HepG2 (cell line): ENCODE measurements around the gene SUCLA2. TPM values are rescaled to one million over a fixed set of nuclear protein-coding genes. Genes with fewer than 3 reads are reported as not detected.

Experiments used
- AFF4 ChIP-seq: sonication (generic); formaldehyde crosslinking; IDR thresholded peaks from 2 replicates; pipeline ENCODE4 v1.4.0; 2020; ENCODE audit warnings: missing genetic modification reagents
- EED ChIP-seq: sonication (generic); formaldehyde crosslinking; IDR thresholded peaks from 2 replicates; pipeline ENCODE4 v1.5.0; 2020; ENCODE audit warnings: mild to moderate bottlenecking, missing genetic modification reagents
- MAFF ChIP-seq: IDR thresholded peaks from 2 replicates; pipeline ENCODE4 v1.6.1; 2011; ENCODE audit warnings: low read depth, low read length, improper control_type of control experiment
- NCOA1 ChIP-seq: sonication (generic); formaldehyde crosslinking; IDR thresholded peaks from 2 replicates; pipeline ENCODE4 v1.9.0; 2021; ENCODE audit warnings: missing genetic modification reagents
- RARG ChIP-seq: sonication (generic); formaldehyde crosslinking; IDR thresholded peaks from 2 replicates; pipeline ENCODE4 v1.4.0; 2020; ENCODE audit warnings: low read depth, mild to moderate bottlenecking, missing genetic modification reagents
- SIN3B ChIP-seq: fragments of 150-350 bp; IDR thresholded peaks from 2 replicates; pipeline ENCODE4 v1.6.1; 2014; ENCODE audit warnings: low read length
- SMARCC2 ChIP-seq: fragments of 450-650 bp; IDR thresholded peaks from 2 replicates; pipeline ENCODE4 v1.6.1; 2017; ENCODE audit warnings: antibody characterized with exemption, mild to moderate bottlenecking
- TBX3 ChIP-seq: fragments of 450-650 bp; IDR thresholded peaks from 2 replicates; pipeline ENCODE4 v1.6.1; 2017; ENCODE audit warnings: antibody characterized with exemption, mild to moderate bottlenecking, inconsistent platforms, borderline replicate concordance
- ZKSCAN1 ChIP-seq: fragments of 150-350 bp; IDR thresholded peaks from 2 replicates; pipeline ENCODE4 v1.6.1; 2014; ENCODE audit warnings: low read length
- ZNF121 ChIP-seq: sonication (generic); formaldehyde crosslinking; IDR thresholded peaks from 2 replicates; pipeline ENCODE4 v1.5.0; 2020; ENCODE audit warnings: mild to moderate bottlenecking, missing genetic modification reagents
- ZNF354B ChIP-seq: sonication (generic); formaldehyde crosslinking; IDR thresholded peaks from 2 replicates; pipeline ENCODE4 v1.8.0; 2022; ENCODE audit warnings: mild to moderate bottlenecking, missing genetic modification reagents
- ZNF557 ChIP-seq: sonication (generic); formaldehyde crosslinking; IDR thresholded peaks from 2 replicates; pipeline ENCODE4 v1.4.0; 2020; ENCODE audit warnings: missing genetic modification reagents
- ZNF720 ChIP-seq: sonication (generic); formaldehyde crosslinking; IDR thresholded peaks from 2 replicates; pipeline ENCODE4 v1.4.0; 2020; ENCODE audit warnings: missing genetic modification reagents
- ZNF792 ChIP-seq: IDR thresholded peaks from 2 replicates; pipeline ENCODE4 v1.6.1; 2016
- polyA plus RNA-seq, 8 experiments: library from polyadenylated mRNA; depleted of rRNA in 3 of 8; stranded (reverse) in 7 of 8; unstranded in 1 of 8; fragments of >200 nt; fragmentation: Illumina TruSeq in 4 of 8; extraction: Trizol in 4 of 8; gene quantifications; 2 replicates each; pipeline versions ENCODE4 v1.2.1 to v1.2.3, GENCODE V29; 2011 to 2016; ENCODE audit warnings: low read depth in 4 of 8, missing spikeins in 1 of 8, mixed read lengths in 1 of 8; ENCODE audit not compliant: insufficient read depth in 1 of 8
- total RNA-seq, 5 experiments: library from RNA; depleted of rRNA; stranded (reverse); fragments of >200 nt; fragmentation: Illumina TruSeq; extraction: Trizol; gene quantifications; 2 replicates each; pipeline ENCODE4 v1.2.3, GENCODE V29; 2016; ENCODE audit warnings: low read depth in 1 of 5
- TF ChIP-seq, protein P1 (sequence below): sonication (generic); formaldehyde crosslinking; IDR thresholded peaks from 2 replicates; pipeline ENCODE4 v1.5.1; 2020; ENCODE audit warnings: mild to moderate bottlenecking, moderate library complexity, missing genetic modification reagents
- TF ChIP-seq, protein P2 (sequence below): sonication (generic); formaldehyde crosslinking; IDR thresholded peaks from 2 replicates; pipeline ENCODE4 v1.8.1; 2023; ENCODE audit warnings: mild to moderate bottlenecking, missing genetic modification reagents
- TF ChIP-seq, protein P3 (sequence below): IDR thresholded peaks from 2 replicates; pipeline ENCODE4 v1.6.1; 2016; ENCODE audit warnings: low read depth, borderline replicate concordance
- TF ChIP-seq, protein P4 (sequence below): sonication (generic); formaldehyde crosslinking; IDR thresholded peaks from 2 replicates; pipeline ENCODE4 v1.4.0; 2020; ENCODE audit warnings: missing genetic modification reagents

The SUCLA2 gene
- total and polyA plus RNA-seq, 2 of the 13 experiments (the other 11 are each of a cell fraction or from before 2014, with no cell fraction given): 28.4 to 77.1 TPM

DNA sequence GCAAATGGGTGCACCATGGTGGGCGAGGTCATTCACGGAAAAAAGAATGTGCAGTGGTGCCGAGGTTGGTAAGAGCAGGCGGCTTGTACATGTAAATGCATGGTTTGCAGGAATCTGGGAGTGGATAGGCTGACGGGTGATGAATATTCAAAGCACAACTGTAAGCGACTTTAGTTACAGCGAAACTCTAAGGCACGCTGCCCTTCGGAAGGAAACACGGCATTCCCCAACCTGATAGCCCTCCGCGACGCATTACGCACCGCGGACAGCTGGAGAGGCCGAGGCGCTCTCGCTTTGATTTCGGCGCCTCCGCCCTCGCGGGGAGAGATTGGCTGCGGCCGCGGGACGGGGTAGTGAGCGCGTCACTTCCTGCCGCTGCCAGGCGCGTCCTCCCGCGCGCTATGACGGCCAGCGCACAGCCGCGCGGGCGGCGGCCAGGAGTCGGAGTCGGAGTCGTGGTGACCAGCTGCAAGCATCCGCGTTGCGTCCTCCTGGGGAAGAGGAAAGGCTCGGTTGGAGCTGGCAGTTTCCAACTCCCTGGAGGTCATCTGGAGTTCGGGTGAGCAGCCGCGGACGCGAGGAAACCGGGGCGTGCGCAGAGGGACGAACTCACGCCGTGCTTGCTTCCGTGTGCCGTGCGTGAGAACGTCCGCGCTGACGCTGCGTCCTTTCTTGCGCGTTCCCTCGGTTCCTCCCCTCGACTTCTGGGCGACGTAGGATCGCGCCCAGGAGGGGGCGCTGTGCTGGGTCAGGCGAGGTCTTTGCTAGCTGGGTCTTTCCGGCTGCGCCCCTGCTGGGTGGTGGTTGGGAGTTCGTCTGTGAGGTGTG, 36.5 kb upstream of the SUCLA2 start, which contains the start of gene NUDT15 (continued):
- TF ChIP-seq AFF4 (CRISPR knock-in tag) (0 out of 2 replicates have a peak, but pooled peaks have one; percentile 52), EED (CRISPR knock-in tag) (peak; percentile 83), NCOA1 (peak; percentile 32; the same call in 1 of the 2 replicates), SIN3B (peak; percentile 98), RARG (CRISPR knock-in tag) (no peak), ZNF792 (CRISPR knock-in tag) (peak; percentile 81), TBX3 (peak; percentile 51; the same call in 1 of the 2 replicates), MAFF (peak; percentile 31; the same call in 1 of the 2 replicates), SMARCC2 (no peak), ZNF720 (0 out of 2 replicates have a peak, but pooled peaks have one; percentile 39), ZKSCAN1 (0 out of 2 replicates have a peak, but pooled peaks have one; percentile 4), ZNF121 (CRISPR knock-in tag) (0 out of 2 replicates have a peak, but pooled peaks have one; percentile 39), ZNF354B (CRISPR knock-in tag) (no peak; the same call in 1 of the 2 replicates), ZNF557 (0 out of 2 replicates have a peak, but pooled peaks have one; percentile 73)
- TF ChIP-seq, protein P1, sequence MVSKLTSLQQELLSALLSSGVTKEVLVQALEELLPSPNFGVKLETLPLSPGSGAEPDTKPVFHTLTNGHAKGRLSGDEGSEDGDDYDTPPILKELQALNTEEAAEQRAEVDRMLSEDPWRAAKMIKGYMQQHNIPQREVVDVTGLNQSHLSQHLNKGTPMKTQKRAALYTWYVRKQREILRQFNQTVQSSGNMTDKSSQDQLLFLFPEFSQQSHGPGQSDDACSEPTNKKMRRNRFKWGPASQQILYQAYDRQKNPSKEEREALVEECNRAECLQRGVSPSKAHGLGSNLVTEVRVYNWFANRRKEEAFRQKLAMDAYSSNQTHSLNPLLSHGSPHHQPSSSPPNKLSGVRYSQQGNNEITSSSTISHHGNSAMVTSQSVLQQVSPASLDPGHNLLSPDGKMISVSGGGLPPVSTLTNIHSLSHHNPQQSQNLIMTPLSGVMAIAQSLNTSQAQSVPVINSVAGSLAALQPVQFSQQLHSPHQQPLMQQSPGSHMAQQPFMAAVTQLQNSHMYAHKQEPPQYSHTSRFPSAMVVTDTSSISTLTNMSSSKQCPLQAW (CRISPR knock-in tag): peak; percentile 91
- TF ChIP-seq, protein P2, sequence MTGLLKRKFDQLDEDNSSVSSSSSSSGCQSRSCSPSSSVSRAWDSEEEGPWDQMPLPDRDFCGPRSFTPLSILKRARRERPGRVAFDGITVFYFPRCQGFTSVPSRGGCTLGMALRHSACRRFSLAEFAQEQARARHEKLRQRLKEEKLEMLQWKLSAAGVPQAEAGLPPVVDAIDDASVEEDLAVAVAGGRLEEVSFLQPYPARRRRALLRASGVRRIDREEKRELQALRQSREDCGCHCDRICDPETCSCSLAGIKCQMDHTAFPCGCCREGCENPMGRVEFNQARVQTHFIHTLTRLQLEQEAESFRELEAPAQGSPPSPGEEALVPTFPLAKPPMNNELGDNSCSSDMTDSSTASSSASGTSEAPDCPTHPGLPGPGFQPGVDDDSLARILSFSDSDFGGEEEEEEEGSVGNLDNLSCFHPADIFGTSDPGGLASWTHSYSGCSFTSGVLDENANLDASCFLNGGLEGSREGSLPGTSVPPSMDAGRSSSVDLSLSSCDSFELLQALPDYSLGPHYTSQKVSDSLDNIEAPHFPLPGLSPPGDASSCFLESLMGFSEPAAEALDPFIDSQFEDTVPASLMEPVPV (CRISPR knock-in tag): peak; percentile 92; the same call in 1 of the 2 replicates
- TF ChIP-seq, protein P3, sequence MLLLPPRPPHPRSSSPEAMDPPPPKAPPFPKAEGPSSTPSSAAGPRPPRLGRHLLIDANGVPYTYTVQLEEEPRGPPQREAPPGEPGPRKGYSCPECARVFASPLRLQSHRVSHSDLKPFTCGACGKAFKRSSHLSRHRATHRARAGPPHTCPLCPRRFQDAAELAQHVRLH (CRISPR knock-in tag): peak; percentile 87; the same call in 1 of the 2 replicates
- TF ChIP-seq, protein P4, sequence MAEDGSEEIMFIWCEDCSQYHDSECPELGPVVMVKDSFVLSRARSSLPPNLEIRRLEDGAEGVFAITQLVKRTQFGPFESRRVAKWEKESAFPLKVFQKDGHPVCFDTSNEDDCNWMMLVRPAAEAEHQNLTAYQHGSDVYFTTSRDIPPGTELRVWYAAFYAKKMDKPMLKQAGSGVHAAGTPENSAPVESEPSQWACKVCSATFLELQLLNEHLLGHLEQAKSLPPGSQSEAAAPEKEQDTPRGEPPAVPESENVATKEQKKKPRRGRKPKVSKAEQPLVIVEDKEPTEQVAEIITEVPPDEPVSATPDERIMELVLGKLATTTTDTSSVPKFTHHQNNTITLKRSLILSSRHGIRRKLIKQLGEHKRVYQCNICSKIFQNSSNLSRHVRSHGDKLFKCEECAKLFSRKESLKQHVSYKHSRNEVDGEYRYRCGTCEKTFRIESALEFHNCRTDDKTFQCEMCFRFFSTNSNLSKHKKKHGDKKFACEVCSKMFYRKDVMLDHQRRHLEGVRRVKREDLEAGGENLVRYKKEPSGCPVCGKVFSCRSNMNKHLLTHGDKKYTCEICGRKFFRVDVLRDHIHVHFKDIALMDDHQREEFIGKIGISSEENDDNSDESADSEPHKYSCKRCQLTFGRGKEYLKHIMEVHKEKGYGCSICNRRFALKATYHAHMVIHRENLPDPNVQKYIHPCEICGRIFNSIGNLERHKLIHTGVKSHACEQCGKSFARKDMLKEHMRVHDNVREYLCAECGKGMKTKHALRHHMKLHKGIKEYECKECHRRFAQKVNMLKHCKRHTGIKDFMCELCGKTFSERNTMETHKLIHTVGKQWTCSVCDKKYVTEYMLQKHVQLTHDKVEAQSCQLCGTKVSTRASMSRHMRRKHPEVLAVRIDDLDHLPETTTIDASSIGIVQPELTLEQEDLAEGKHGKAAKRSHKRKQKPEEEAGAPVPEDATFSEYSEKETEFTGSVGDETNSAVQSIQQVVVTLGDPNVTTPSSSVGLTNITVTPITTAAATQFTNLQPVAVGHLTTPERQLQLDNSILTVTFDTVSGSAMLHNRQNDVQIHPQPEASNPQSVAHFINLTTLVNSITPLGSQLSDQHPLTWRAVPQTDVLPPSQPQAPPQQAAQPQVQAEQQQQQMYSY (CRISPR knock-in tag): peak; percentile 43; the same call in 1 of the 2 replicates
